Gastrocnemius medialis (tissue), 4 donors: ENCODE results near the gene JUNB.

Source experiments
- POLR2A ChIP-seq, 2 donors: fragments of 450-650 bp; IDR thresholded peaks; one replicate each; pipeline ENCODE4 v1.6.1; 2017; ENCODE audit warnings: antibody characterized with exemption in 2 of 2, mild to moderate bottlenecking in 2 of 2, moderate library complexity in 2 of 2
- TF ChIP-seq, protein P1 (sequence below), 5 experiments: fragments of 450-650 bp in 3 of 5; fragments of 200-600 bp in 2 of 5; sonication (generic) in 2 of 5; IDR thresholded peaks in 4 of 5; conservative IDR thresholded peaks in 1 of 5; 1 replicate in 4 of 5; 2 replicates in 1 of 5; pipeline ENCODE4 v1.5.1; 2016 to 2019; ENCODE audit warnings: antibody characterized with exemption in 5 of 5, mild to moderate bottlenecking in 3 of 5, moderate library complexity in 3 of 5

DNA sequence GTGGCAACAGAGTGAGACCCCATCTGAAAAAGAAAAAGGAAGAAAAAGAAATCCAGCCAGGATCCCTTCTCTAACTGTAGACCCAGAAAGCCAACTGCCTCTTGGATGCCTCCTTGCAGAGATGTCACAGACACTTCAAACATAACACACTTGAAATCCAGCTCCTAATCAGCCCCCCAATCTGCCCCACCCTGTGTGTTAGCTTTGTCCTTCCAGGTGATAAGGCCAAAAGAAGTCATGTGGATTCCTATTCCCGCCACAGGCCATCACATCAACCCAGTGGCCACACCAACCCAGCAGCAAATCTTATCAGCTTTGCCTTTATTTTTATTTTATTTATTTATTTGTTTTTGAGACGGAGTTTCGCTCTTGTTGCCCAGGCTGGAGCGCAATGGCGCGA, 31.6 kb upstream of the JUNB start:
- TF ChIP-seq, protein P1, sequence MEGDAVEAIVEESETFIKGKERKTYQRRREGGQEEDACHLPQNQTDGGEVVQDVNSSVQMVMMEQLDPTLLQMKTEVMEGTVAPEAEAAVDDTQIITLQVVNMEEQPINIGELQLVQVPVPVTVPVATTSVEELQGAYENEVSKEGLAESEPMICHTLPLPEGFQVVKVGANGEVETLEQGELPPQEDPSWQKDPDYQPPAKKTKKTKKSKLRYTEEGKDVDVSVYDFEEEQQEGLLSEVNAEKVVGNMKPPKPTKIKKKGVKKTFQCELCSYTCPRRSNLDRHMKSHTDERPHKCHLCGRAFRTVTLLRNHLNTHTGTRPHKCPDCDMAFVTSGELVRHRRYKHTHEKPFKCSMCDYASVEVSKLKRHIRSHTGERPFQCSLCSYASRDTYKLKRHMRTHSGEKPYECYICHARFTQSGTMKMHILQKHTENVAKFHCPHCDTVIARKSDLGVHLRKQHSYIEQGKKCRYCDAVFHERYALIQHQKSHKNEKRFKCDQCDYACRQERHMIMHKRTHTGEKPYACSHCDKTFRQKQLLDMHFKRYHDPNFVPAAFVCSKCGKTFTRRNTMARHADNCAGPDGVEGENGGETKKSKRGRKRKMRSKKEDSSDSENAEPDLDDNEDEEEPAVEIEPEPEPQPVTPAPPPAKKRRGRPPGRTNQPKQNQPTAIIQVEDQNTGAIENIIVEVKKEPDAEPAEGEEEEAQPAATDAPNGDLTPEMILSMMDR (IDR thresholded peaks at IDR 0.05 in 4 of 5, conservative IDR thresholded peaks at IDR 0.05 in 1 of 5), result no peak
- TF ChIP-seq POLR2A (IDR thresholded peaks at IDR 0.05), result no peak
